ENCODE data around the gene TSPOAP1.

TSPOAP1 gene

GRCh38 chr17:58318065-58318481, 10.5 kb downstream of the TSPOAP1 start:
- FAIRE-seq (no peak), DNase-seq (ENCODE audit: low spot score) (no peak)

GRCh38 chr17:58317421-58318064, 11.1 kb downstream of the TSPOAP1 start:
- FAIRE-seq = peak; percentile 91
- peak; percentile 91 for DNase-seq (ENCODE audit: low spot score)

- no peak for DNase-seq (ENCODE audit: low spot score)
- no peak for FAIRE-seq
Observed at GRCh38 chr17:58316260-58316960, 12.2 kb downstream of the TSPOAP1 start.

GRCh38 chr17:58315750-58316149, 12.8 kb downstream of the TSPOAP1 start:
- no peak for DNase-seq (ENCODE audit: low spot score)
- FAIRE-seq = peak; percentile 78

GRCh38 chr17:58315281-58315711, 13.3 kb downstream of the TSPOAP1 start:
- no peak for DNase-seq (ENCODE audit: low spot score)
- no peak for FAIRE-seq

- FAIRE-seq (no peak), DNase-seq (ENCODE audit: low spot score) (no peak)
Observed at GRCh38 chr17:58314706-58315015, 13.9 kb downstream of the TSPOAP1 start.

GRCh38 chr17:58313815-58314705, 14.5 kb downstream of the TSPOAP1 start:
- no peak for DNase-seq (ENCODE audit: low spot score)
- no peak for FAIRE-seq

GRCh38 chr17:58312829-58313228, 15.8 kb downstream of the TSPOAP1 start:
- FAIRE-seq = no peak
- no peak for DNase-seq (ENCODE audit: low spot score)

GRCh38 chr17:58312021-58312630, 16.5 kb downstream of the TSPOAP1 start:
- FAIRE-seq (no peak), DNase-seq (ENCODE audit: low spot score) (no peak)

GRCh38 chr17:58311429-58311894, 17.1 kb downstream of the TSPOAP1 start:
- FAIRE-seq (no peak), DNase-seq (ENCODE audit: low spot score) (no peak)

- DNase-seq (ENCODE audit: low spot score) (no peak), FAIRE-seq (peak; percentile 94)
Observed at GRCh38 chr17:58310511-58311428, 17.8 kb downstream of the TSPOAP1 start.

GRCh38 chr17:58309918-58310259, 18.7 kb downstream of the TSPOAP1 start:
- FAIRE-seq (peak; percentile 79), DNase-seq (ENCODE audit: low spot score) (no peak)

- no peak for DNase-seq (ENCODE audit: low spot score)
Observed at GRCh38 chr17:58308985-58309917, 19.3 kb downstream of the TSPOAP1 start.

GRCh38 chr17:58308173-58308984, 20.2 kb downstream of the TSPOAP1 start:
- DNase-seq (ENCODE audit: low spot score) (peak; percentile 76), FAIRE-seq (peak; percentile 90)

More at GRCh38 chr17:58308985-58309917, 19.3 kb downstream of the TSPOAP1 start:
- FAIRE-seq = no peak

- peak; percentile 85 for FAIRE-seq
- DNase-seq (ENCODE audit: low spot score) = no peak
Observed at GRCh38 chr17:58307468-58308172, 21.0 kb downstream of the TSPOAP1 start.

GRCh38 chr17:58306131-58306951, 22.3 kb downstream of the TSPOAP1 start:
- FAIRE-seq (no peak), DNase-seq (ENCODE audit: low spot score) (no peak)

GRCh38 chr17:58305626-58306025, 23.0 kb downstream of the TSPOAP1 start:
- FAIRE-seq (no peak), DNase-seq (ENCODE audit: low spot score) (no peak)

Measured in urothelium cell line (cell line).